ENCODE results near the gene FGF14. TPM values are rescaled to one million over a fixed set of nuclear protein-coding genes. Genes with fewer than 3 reads are reported as not detected.

The FGF14 gene
- total RNA-seq, 1 donor from 2014 or later, result 1.4 TPM

DNA sequence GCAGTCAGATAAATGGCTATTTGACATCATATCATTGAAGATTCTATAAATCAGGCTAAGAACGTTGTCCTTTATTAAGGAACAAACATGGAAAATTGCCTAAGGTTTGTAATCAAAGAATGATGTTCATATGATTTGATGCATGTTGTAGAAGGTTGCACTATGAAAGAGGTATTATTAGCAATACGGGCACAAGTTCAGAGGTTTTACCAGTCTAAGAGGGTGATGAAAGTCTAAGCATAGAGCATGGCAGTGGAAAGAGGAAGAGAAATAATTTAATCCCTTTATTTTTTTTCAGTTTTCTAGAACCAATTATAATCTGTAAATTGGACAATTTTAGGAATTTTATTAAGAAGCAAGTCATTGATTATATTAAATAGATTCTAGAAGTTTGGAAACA lies 450.7 kb downstream of the FGF14 start:
- H3K4me1 ChIP-seq, result no peaks in the 10 kb centered on the region
- H3K4me3 ChIP-seq, result no peak overlapping the region
- H3F3A ChIP-seq (ENCODE audit: low read depth), result no peaks in the 10 kb centered on the region
- H3K9ac ChIP-seq, result no peak overlapping the region
- Mint-ChIP-seq H3K4me3 (no peak overlapping the region), H3K9me3 (no peaks in the 10 kb centered on the region), H3K27me3 (ENCODE audit: insufficient read depth, low read depth) (peaks cover 3% of the 10 kb centered on the region), H3K27ac (no peak overlapping the region), H3K36me3 (no peaks in the 10 kb centered on the region), H3K4me1 (no peaks in the 10 kb centered on the region)
- DNase-seq (ENCODE audit: low spot score), result no peak
- no peak overlapping the region for H3K27ac ChIP-seq
- no peaks in the 10 kb centered on the region for H3K27me3 ChIP-seq
- no peaks in the 10 kb centered on the region for H4K20me1 ChIP-seq (ENCODE audit: low read depth)
- no peaks in the 10 kb centered on the region for H3K9me3 ChIP-seq (ENCODE audit: low read depth)
- H3K36me3 ChIP-seq, result no peaks in the 10 kb centered on the region
- no peaks in the 10 kb centered on the region for H3K79me2 ChIP-seq (ENCODE audit: low read depth)
- no peak overlapping the region for H3K4me2 ChIP-seq
- no peak for TF ChIP-seq EZH2phosphoT487 (IDR thresholded peaks at IDR 0.05)
- TF ChIP-seq, protein P1, sequence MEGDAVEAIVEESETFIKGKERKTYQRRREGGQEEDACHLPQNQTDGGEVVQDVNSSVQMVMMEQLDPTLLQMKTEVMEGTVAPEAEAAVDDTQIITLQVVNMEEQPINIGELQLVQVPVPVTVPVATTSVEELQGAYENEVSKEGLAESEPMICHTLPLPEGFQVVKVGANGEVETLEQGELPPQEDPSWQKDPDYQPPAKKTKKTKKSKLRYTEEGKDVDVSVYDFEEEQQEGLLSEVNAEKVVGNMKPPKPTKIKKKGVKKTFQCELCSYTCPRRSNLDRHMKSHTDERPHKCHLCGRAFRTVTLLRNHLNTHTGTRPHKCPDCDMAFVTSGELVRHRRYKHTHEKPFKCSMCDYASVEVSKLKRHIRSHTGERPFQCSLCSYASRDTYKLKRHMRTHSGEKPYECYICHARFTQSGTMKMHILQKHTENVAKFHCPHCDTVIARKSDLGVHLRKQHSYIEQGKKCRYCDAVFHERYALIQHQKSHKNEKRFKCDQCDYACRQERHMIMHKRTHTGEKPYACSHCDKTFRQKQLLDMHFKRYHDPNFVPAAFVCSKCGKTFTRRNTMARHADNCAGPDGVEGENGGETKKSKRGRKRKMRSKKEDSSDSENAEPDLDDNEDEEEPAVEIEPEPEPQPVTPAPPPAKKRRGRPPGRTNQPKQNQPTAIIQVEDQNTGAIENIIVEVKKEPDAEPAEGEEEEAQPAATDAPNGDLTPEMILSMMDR (IDR thresholded peaks at IDR 0.05), result no peak
- no peak for TF ChIP-seq EZH2 (IDR thresholded peaks at IDR 0.05)
- H2AFZ ChIP-seq (replicated peaks), result peak overlapping the region; percentile 37

DNA sequence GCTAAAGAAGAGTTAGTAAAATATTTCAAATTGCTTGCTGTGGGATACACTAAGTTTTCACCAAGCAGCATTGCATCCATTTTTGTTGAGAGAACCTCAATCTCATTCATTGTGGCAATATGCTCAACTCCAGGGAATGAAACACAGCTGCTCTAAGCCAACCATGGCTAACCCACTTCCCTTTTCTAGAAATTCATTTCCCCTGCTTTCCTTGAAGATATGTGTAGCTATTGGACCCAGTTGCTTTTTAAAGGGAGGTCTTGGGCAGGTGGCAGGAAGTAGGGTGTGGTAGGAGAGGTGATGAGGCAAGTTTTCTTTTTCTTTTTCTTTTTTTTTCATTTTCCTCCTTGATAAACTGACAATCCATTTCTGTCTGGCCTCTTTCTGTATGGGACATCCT lies 452.2 kb downstream of the FGF14 start:
- Histone ChIP-seq H3F3A (ENCODE audit: low read depth) (no peaks in the 10 kb centered on the region), H3K4me1 (no peaks in the 10 kb centered on the region), H3K9me3 (ENCODE audit: low read depth) (no peaks in the 10 kb centered on the region), H3K4me2 (no peak overlapping the region), H3K79me2 (ENCODE audit: low read depth) (no peaks in the 10 kb centered on the region), H3K4me3 (no peak overlapping the region), H3K9ac (no peak overlapping the region), H3K27ac (no peak overlapping the region), H4K20me1 (ENCODE audit: low read depth) (no peaks in the 10 kb centered on the region), H3K36me3 (no peaks in the 10 kb centered on the region), H2AFZ (replicated peaks) (no peak overlapping the region), H3K27me3 (no peaks in the 10 kb centered on the region)
- no peak for DNase-seq (ENCODE audit: low spot score)
- Mint-ChIP-seq H3K4me1 (no peaks in the 10 kb centered on the region), H3K27ac (no peak overlapping the region), H3K27me3 (ENCODE audit: insufficient read depth, low read depth) (peaks cover 3% of the 10 kb centered on the region), H3K4me3 (no peak overlapping the region), H3K36me3 (no peaks in the 10 kb centered on the region), H3K9me3 (no peaks in the 10 kb centered on the region)
- TF ChIP-seq, protein P1 (IDR thresholded peaks at IDR 0.05), result no peak
- TF ChIP-seq EZH2phosphoT487 (IDR thresholded peaks at IDR 0.05) (no peak), EZH2 (IDR thresholded peaks at IDR 0.05) (no peak)

- H3K4me3 Mint-ChIP-seq, result no peak overlapping the region
- H3K4me1 ChIP-seq, result peaks cover 7% of the 10 kb centered on the region
- H3F3A ChIP-seq (ENCODE audit: low read depth), result no peaks in the 10 kb centered on the region
- no peak overlapping the region for H2AFZ ChIP-seq (replicated peaks)
- no peak overlapping the region for H3K27ac Mint-ChIP-seq
- peaks cover 5% of the 10 kb centered on the region for H3K4me1 Mint-ChIP-seq
- no peaks in the 10 kb centered on the region for H3K36me3 Mint-ChIP-seq
- H3K27me3 Mint-ChIP-seq (ENCODE audit: insufficient read depth, low read depth), result no peaks in the 10 kb centered on the region
- no peak for DNase-seq (ENCODE audit: low spot score)
- no peaks in the 10 kb centered on the region for H3K79me2 ChIP-seq (ENCODE audit: low read depth)
- H4K20me1 ChIP-seq (ENCODE audit: low read depth), result no peaks in the 10 kb centered on the region
- H3K27ac ChIP-seq, result no peak overlapping the region
- no peaks in the 10 kb centered on the region for H3K36me3 ChIP-seq
- H3K27me3 ChIP-seq, result no peaks in the 10 kb centered on the region
- H3K9me3 ChIP-seq (ENCODE audit: low read depth), result no peaks in the 10 kb centered on the region
- H3K9me3 Mint-ChIP-seq, result no peaks in the 10 kb centered on the region
- no peak overlapping the region for H3K9ac ChIP-seq
- TF ChIP-seq, protein P1 (IDR thresholded peaks at IDR 0.05), result no peak
- TF ChIP-seq EZH2phosphoT487 (IDR thresholded peaks at IDR 0.05) (no peak), EZH2 (IDR thresholded peaks at IDR 0.05) (no peak)
- H3K4me2 ChIP-seq, result no peak overlapping the region
- H3K4me3 ChIP-seq, result no peak overlapping the region
Observed at GRCh38 chr13:101946401-101946800, 455.4 kb downstream of the FGF14 start.

Measured in neural progenitor cell (in vitro differentiated cells).